Measurements from ENCODE around the gene PREP.

Gene PREP

GRCh38 chr6:105269390-105269789 lies 133.5 kb downstream of the PREP start:
- DNase-seq (ENCODE audit: low read depth) = no peak
- no peak for TF ChIP-seq CTCF (IDR thresholded peaks at IDR 0.05; ENCODE audit: low read length, missing control alignments)

GRCh38 chr6:105263685-105264610 lies 138.9 kb downstream of the PREP start:
- no peak for DNase-seq (ENCODE audit: low read depth)
- H3K4me3 ChIP-seq (replicated peaks; ENCODE audit: low read depth, low read length) = no peak overlapping the region
- TF ChIP-seq CTCF (IDR thresholded peaks at IDR 0.05; ENCODE audit: low read length, missing control alignments) = no peak

More at GRCh38 chr6:105269390-105269789, 133.5 kb downstream of the PREP start:
- H3K4me3 ChIP-seq (replicated peaks; ENCODE audit: low read depth, low read length) = no peak overlapping the region

GRCh38 chr6:105259913-105260889 lies 142.7 kb downstream of the PREP start:
- TF ChIP-seq CTCF (IDR thresholded peaks at IDR 0.05; ENCODE audit: low read length, missing control alignments) = no peak
- no peak for DNase-seq (ENCODE audit: low read depth)
- H3K4me3 ChIP-seq (replicated peaks; ENCODE audit: low read depth, low read length) = no peak overlapping the region

GRCh38 chr6:105258816-105259215 lies 144.1 kb downstream of the PREP start:
- TF ChIP-seq CTCF (IDR thresholded peaks at IDR 0.05; ENCODE audit: low read length, missing control alignments) = no peak
- peak; percentile 12 for DNase-seq (ENCODE audit: low read depth)
- no peak overlapping the region for H3K4me3 ChIP-seq (replicated peaks; ENCODE audit: low read depth, low read length)

GRCh38 chr6:105257340-105257739 lies 145.5 kb downstream of the PREP start:
- no peak for DNase-seq (ENCODE audit: low read depth)
- no peak overlapping the region for H3K4me3 ChIP-seq (replicated peaks; ENCODE audit: low read depth, low read length)
- no peak for TF ChIP-seq CTCF (IDR thresholded peaks at IDR 0.05; ENCODE audit: low read length, missing control alignments)

- TF ChIP-seq CTCF (IDR thresholded peaks at IDR 0.05; ENCODE audit: low read length, missing control alignments) = no peak
Measured at GRCh38 chr6:105256619-105257018, 146.3 kb downstream of the PREP start.

More at GRCh38 chr6:105256619-105257018, 146.3 kb downstream of the PREP start:
- no peak overlapping the region for H3K4me3 ChIP-seq (replicated peaks; ENCODE audit: low read depth, low read length)
- no peak for DNase-seq (ENCODE audit: low read depth)
